AG04450 (cell line): ENCODE data around the gene SLC7A14. TPM values are rescaled to one million over a fixed set of nuclear protein-coding genes. Genes with fewer than 3 reads are reported as not detected.

ENCODE experiments used
- CTCF ChIA-PET: fragments of 300-600, 350-600 bp; formaldehyde crosslinking; extraction: SDS; loops from one replicate; lab custom pipeline; 2022; ENCODE audit warnings: antibody characterized with exemption, inconsistent platforms; lab: Charles Lee
- POLR2A ChIA-PET: fragments of 350-600 bp; formaldehyde crosslinking; extraction: SDS; loops from one replicate; lab custom pipeline; 2021; ENCODE audit warnings: antibody characterized with exemption, inconsistent platforms; lab: Yijun Ruan, JAX
- DNase-seq: peaks from one replicate; pipeline ENCODE4 v3.0.0-alpha.2; 2011; ENCODE audit warnings: low read depth, low spot score
- H3K27ac ChIP-seq: one replicate; pipeline ENCODE4 v1.5.1; 2012; ENCODE audit warnings: low read depth, low read length, control low read depth
- H3K27me3 ChIP-seq: one replicate; pipeline ENCODE4 v1.6.0; 2012; ENCODE audit warnings: low read length; ENCODE audit not compliant: control insufficient read depth, insufficient read depth
- H3K4me3 ChIP-seq: 2 replicates; pipeline ENCODE4 v1.5.1; 2011; ENCODE audit warnings: mild to moderate bottlenecking, low read depth, low read length, control low read depth
- H3K9me3 ChIP-seq: 2 replicates; pipeline ENCODE4 v1.5.1; 2012; ENCODE audit warnings: low read length; ENCODE audit not compliant: control insufficient read depth, insufficient read depth
- polyA plus RNA-seq: library from polyadenylated mRNA; depleted of rRNA; stranded (reverse); fragments of >200 nt; gene quantifications from 2 replicates; pipeline ENCODE4 v1.2.3, GENCODE V29; 2011
- TF ChIP-seq, protein P1 (sequence below): IDR thresholded peaks from 2 replicates; pipeline ENCODE4 v1.5.1; 2011; ENCODE audit warnings: low read depth, low read length, control low read depth, inconsistent platforms

Gene SLC7A14
- polyA plus RNA-seq, 1 experiment: 2.3 TPM

GRCh38 chr3:170448584-170448983, 137.3 kb downstream of the SLC7A14 start:
- H3K27ac ChIP-seq: no peak overlapping the region
- TF ChIP-seq, protein P1, sequence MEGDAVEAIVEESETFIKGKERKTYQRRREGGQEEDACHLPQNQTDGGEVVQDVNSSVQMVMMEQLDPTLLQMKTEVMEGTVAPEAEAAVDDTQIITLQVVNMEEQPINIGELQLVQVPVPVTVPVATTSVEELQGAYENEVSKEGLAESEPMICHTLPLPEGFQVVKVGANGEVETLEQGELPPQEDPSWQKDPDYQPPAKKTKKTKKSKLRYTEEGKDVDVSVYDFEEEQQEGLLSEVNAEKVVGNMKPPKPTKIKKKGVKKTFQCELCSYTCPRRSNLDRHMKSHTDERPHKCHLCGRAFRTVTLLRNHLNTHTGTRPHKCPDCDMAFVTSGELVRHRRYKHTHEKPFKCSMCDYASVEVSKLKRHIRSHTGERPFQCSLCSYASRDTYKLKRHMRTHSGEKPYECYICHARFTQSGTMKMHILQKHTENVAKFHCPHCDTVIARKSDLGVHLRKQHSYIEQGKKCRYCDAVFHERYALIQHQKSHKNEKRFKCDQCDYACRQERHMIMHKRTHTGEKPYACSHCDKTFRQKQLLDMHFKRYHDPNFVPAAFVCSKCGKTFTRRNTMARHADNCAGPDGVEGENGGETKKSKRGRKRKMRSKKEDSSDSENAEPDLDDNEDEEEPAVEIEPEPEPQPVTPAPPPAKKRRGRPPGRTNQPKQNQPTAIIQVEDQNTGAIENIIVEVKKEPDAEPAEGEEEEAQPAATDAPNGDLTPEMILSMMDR: no peak
- POLR2A ChIA-PET: no interaction called here
- DNase-seq: no peak
- H3K4me3 ChIP-seq: peak overlapping the region; percentile 42
- no peaks in the 10 kb centered on the region for H3K27me3 ChIP-seq
- H3K9me3 ChIP-seq: no peaks in the 10 kb centered on the region
- CTCF ChIA-PET: interaction anchor here (1.3 kb wide), 1 partner anchor 363 kb away, joined by 5 read pairs; no protein-coding TSS in a partner anchor

DNA sequence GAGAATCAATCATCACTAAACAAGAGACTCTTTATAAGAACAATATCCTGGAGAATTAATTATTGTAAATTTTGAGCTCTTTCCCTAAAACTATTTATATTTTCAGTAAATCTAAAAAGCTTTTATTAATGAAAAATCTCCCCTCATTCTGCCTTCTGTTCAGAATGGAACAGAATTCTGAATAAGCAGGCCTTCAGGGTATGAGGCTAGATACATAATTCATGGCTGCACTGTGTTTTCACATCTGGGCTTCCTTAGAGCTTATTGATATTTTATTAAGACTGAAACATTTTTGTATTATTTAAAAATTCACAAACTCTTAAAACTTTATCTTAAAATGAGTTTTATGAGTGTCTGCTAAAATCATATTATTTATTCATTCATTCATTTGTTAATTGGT, 142.4 kb downstream of the SLC7A14 start:
- Histone ChIP-seq H3K9me3 (no peaks in the 10 kb centered on the region), H3K4me3 (no peak overlapping the region), H3K27ac (no peak overlapping the region), H3K27me3 (no peaks in the 10 kb centered on the region)
- POLR2A ChIA-PET: no interaction called here
- no peak for DNase-seq
- CTCF ChIA-PET: interaction anchor here (0.6 to 2.1 kb wide), 5 partner anchors 30 to 405 kb away, joined by 3 to 8 read pairs (median 6); no protein-coding TSS in a partner anchor
- TF ChIP-seq, protein P1: no peak

DNA sequence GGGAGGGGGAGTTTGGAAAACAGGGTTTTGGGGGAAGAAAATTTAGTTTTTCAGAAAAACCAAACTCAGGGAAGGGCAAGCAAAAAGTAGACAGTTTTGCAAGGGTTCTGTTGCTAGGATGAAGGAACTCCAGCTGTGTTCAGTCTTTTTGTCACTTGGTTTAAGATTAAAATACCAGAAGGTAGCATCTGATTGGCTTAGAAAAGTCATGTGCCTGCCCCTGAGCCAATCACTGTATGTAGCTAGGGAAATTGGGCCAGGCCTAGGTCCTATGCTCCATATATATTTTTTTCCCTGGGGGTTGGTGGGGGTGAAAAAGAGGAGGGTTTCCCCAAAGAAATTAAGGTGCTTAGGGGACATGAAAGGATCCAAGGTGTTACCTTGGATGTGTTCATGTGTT, 142.9 kb downstream of the SLC7A14 start:
- Histone ChIP-seq H3K27me3 (no peaks in the 10 kb centered on the region), H3K4me3 (no peak overlapping the region), H3K27ac (no peak overlapping the region), H3K9me3 (no peaks in the 10 kb centered on the region)
- CTCF ChIA-PET: interaction anchor here (0.6 to 2.1 kb wide), 5 partner anchors 29 to 405 kb away, joined by 3 to 8 read pairs (median 6); no protein-coding TSS in a partner anchor
- POLR2A ChIA-PET: no interaction called here
- DNase-seq: no peak
- TF ChIP-seq, protein P1: no peak

GRCh38 chr3:170441412-170441811, 144.5 kb downstream of the SLC7A14 start:
- Histone ChIP-seq H3K27me3 (no peaks in the 10 kb centered on the region), H3K9me3 (no peaks in the 10 kb centered on the region), H3K27ac (no peak overlapping the region), H3K4me3 (no peak overlapping the region)
- ChIA-PET CTCF (no interaction called here), POLR2A (no interaction called here)
- TF ChIP-seq, protein P1: no peak
- DNase-seq: no peak

DNA sequence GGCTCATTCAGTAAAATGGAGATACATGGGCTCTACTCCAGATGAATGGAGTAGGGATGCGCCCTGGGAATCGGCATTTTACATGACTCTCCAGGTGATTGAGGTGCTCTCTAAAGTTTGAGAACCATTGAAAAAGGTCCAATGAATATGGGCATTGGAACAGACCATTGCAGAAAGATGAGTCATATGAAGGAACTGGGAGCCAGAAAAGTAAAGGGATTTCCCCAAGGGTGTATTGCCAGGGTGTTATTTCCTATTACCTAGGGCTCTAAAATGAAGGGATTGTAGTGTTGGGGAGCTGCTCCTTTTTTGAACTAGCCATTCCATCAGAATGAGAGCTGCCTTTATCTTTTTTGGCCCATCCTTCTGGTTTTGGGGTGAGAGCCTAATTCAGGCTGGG, 145.5 kb downstream of the SLC7A14 start:
- Histone ChIP-seq H3K27ac (no peak overlapping the region), H3K4me3 (no peak overlapping the region), H3K9me3 (no peaks in the 10 kb centered on the region), H3K27me3 (no peaks in the 10 kb centered on the region)
- TF ChIP-seq, protein P1: no peak
- ChIA-PET POLR2A (no interaction called here), CTCF (interaction anchor here (0.6 to 2.0 kb wide), 5 partner anchors 9 to 408 kb away, joined by 3 to 9 read pairs (median 3); no protein-coding TSS in a partner anchor)
- DNase-seq: no peak
